ENCODE results near the gene ARID3C.

Gene ARID3C

DNA sequence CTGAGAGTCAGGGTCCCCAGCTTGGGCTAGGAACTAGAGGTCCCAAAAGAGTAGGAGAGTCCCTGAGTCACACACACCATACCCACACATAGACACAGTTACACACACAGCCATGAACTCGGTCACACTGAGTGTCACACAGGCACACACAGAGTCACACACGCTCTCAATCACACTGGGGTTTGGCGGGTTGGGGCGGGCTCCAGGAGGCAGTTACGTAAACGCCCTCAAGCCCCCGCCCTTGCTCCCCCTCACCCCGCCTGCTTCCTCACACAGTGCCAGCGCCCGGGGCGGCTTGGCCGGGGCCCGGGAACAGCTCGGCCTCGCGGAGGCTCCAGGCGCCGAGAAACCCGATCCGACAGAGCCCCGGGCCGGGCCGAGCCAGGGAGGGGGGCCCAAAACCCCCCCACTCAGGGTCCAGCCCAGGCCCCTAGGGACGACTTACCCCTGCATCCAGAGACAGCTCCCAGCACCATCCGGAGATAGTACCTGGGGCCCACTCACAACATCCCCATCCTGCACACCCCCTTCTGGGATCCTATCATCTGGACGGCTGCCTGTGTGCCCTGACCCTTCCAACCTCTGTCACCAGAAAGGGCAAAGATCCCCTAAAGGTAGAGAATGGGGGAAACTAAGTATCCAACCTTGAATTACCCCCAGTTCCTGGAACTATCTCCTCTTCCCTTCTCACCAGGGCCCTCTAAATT, 35.8 kb downstream of the ARID3C start:
- no peak for DNase-seq

DNA sequence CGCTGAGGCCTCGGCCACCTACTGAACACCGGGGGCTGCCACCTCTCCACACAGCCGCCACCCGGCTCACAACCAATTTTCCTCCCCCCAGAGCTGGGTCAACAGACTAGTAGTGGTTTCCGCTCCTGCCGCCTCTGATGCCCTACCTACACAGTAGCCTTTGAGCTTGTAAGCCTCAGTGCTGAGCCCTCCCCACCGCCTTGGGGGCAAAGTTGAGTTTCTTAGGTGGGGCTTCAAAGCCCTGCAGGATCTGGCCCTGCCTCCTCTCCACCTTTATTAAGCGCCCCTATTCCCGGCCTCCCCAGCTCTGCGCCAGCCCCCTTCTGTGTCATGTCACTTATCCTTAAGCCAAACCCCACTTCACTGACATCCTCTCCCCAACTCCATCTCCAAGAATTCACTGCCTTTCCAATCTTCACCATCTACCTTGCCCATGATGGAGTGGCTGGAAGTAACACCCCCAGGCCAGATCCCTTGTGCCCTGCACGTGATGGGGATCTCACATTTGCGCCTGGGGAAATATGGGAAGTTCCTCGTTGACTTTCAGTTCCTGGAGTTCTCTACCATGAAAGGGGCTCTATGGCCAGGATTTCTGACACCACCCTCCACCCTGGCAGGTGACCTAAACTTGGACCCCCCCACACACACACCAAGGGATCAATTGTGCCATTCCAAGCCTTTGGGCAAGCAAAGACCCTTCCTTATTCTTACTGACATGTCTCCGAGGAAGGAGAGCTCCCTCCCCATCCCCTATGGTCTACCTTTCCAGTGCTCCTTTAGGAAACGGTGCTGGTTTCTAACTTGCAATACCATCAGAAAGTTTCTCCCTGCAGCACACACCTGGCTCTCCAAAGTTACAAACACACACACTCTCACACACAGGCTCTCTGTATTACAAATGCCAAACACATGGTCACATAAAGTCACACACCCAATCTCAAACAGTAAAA, 36.7 kb downstream of the ARID3C start:
- no peak for DNase-seq

DNA sequence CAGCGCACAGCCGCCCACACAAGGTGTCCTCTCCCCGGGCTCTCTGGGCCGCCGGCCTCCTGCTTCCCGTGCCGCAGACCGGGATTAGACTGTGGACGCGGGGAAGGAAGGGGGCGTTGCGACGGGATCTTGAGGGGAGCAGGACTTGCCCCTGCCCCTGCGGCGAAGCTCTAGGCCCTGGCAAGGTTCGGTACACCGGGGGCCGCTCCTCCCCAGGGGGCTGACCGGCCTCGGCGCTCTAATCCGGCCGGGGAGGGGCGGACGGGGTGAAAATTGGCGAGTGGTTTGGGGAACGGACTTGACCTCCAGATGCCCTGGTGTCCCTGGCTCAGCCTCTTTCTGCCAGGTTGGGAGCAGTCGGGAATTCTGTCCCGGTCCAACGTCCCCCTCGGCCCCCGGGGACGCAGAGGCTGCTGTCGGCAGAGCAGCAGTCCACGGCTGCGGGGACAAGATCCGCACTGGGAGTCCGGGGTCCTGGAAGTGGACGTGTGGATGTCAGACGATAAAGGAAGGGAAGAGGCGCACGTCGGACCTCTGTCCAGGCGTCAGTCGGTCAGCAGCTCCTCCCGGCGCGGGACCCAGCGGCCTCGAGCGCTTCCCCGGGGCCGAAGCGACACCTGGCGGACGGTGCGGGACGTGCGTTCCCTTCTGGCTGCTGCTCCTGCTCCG, 37.5 kb downstream of the ARID3C start:
- peak; percentile 79 for DNase-seq

DNA sequence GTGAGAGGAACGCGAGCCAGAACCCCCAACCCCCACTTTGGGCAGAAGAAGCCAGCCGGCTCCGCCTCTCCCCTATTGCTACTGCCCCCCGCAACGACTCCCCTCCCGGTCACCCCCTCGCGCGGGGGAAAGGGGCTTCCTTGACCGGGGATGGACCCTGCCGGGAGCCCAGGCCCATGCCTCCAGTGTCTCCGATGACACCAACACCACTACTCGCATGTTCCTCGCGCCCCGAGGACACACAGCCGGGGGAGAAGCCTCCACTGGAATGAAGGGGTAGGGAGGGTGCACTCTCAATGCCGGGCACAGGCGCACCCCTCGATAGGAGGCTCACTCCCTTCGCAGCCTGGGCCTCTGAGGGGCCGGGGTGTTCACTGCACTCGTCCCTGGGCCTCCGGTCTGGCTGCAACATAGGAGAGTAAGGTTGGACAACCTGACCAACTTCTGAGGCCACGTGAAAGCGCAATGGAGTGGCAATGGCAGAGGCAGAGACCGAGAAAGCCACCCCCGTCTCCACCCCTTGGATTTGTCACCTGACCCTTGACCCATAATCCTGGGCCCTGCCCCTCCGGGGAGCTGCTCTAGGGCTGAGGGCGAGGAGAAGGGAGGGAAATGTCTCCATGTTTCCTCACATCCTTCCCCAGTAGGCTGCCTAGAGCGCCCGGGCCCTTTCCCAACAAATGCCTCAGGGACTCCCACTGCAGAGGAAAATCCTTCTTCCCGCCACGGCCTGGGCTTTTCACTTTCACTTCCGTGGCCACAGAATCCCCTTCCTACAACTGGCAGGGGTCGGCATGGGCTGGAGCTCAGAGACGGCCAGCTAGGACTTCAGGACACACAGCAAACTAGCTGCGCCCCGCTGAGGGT, 38.3 kb downstream of the ARID3C start:
- no peak for DNase-seq

DNA sequence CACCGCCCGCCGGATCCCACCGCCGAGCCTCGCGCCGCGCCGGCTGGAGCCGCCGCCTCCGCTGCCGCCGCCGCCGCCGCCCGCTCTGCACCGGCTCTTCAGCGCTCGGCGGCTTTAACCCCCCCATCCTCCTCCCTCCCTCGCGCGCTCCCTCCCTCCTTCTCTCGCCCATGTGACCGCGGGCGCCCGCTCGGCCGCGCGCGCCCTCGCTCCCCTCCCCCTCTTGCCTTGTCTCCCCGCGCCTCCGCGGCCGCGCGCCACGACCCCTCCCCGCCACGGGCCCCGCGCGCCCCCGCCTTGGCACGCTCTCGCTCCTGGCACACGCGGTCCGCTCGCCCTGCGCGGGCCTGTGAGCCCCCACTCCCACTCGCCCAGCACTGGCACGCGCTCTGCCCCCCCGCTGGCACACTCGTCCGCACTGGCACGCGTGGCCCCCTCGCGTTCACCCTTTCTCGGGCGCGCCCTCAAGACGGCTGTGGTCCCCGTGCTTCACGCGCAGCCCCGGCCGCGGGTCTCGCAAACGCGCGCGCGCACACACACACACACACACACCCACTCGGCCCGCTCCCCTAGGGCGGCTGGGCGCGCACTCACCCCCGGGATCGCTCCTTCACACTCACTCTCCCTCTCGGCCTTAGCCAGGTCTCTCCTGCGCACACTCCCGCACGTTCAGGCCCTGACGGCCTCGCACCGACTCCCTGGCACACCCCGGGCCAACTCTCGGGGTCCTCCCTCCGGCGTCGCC, 39.1 kb downstream of the ARID3C start, which contains the start of gene CNTFR:
Gene CNTFR (minus strand): TSS at position 89 of the 745 bp plus-strand sequence. CDS start 20,743 bp downstream, outside the sequence.
- DNase-seq, result no peak

DNA sequence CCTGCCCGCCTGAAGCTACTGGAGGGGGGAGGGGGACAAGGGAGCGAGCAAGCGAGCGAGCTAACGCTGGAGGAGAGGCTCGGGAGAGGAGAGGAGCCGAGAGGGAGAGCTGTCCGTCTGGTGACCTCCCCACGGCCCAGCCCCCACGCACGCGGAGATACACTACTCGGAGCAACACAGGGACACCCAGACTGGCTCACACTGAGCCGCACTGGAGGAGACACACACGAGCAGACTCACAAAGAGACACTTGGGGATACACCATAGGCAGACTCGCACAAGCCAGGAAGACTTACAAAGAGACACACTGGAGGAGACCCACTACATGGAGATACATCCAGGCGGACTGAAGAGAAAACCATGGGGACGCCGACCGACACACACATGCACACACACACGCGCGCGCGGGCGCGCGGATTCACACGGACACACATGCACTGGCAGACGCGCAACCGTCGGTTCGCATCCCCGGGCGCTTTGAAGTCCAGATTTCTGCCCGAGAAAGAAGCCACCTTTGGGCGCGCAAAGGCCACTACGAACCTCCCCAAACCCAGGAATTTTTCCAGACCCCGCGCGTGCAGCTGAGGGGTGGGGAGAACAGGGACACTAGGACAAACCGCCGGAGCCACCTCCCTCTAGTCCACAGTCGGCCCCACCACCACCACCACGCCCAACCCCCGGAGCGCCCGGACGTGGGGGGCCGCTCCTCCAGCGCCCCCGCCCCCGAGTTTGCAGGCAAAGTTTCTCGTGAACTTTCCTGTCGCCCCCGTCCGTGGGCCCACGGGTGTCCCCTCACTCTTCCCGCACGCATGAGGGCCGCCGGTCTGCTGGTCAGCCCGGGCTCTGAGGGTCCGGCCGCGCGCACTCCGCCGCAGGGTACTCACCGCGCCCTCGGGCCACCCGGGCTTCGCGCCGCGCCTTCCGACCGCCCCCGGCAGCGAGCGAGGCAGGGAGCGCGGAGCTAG, 39.9 kb downstream of the ARID3C start:
- no peak for DNase-seq

DNA sequence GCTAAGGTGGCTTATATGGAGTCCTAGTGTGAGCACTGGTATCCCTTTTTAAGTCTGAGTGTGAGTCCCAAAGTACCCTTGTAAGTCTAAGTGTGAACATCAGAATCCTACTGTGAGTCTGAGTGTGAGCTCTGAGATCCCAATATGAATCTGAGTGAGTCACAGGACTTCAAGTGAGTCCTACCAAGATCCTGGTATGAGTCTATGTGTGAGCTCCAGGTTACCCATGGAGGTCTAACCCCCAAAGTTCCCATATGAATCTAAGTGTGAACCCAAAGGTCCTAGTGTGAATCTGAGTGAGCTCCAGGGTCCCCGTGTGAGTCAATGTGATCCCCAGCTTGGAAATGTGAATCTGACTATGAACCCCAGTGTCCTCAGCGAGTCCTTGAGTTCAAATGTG, 41.6 kb downstream of the ARID3C start:
- DNase-seq, result peak; percentile 34

DNA sequence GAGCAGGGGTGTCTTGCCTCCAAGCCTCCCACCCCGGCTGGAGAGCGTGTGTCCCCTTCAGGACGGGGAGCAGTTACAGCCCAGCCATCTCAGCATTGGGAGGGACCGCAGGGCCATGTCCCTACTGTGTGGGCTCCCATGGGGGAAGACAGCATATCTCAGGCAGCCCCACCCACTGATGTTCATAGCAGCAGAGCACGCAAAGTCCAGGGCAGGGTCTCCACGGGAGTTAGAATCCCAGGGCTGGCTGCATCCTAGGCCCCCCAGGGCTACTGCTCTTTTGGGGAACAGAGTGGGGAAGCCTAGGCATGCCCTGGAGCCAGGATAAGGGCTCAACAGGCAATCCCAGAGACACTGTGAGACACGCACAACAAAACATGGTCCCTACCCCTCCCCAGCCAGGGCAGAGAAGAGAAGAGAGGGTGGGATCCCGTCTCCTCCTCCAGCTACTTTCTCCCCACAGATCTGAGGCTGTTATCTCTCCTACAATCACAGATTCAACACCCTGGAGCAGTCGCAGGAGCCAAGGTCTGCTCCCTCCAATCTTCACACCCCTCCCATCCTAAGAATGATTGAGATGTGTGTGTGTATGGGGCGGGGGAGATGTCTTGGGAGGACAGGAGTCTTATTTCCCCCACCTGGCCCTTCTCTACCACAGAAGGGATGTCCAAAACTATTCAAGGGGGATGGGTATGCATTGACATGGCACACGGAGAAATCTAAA, 42.8 kb downstream of the ARID3C start:
- no peak for DNase-seq

DNA sequence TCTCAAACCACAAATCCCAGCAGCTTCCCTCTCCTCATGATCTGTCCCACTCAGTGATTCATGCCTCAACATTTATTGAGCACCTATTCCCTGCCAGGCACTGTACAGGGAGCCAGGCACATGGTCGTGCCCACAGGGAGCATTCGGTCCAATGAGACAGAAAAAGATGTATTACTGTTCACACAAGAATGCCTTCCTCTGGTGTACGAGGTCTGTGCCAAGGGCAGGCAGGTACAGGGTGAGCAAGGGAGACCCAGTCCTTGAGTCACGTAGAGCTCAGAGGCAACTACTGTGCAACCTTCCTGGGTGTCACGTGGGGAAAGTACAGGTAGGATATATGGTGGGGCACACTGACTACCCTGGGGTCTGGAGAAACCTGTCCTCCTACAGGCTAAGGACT, 43.9 kb downstream of the ARID3C start:
- DNase-seq, result no peak

DNA sequence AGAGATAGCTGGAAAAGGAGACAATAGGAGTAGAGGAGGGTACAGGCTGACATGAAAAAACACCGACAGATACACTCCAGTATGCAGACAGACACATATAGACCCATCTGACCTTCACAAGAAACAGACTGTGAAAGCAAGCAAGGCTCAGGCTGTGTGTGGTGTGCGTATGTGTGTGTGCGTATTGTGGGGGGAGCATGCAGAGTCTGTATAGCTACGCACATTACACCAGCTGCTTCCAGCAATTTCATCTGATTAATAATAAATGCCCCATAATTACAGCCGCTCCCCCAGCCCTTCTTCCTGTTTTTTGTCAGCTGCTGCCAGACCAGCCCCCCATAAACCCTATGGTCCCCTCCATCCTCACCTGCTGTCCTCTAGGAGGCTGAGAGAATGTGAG, 46.1 kb downstream of the ARID3C start:
- DNase-seq, result no peak

DNA sequence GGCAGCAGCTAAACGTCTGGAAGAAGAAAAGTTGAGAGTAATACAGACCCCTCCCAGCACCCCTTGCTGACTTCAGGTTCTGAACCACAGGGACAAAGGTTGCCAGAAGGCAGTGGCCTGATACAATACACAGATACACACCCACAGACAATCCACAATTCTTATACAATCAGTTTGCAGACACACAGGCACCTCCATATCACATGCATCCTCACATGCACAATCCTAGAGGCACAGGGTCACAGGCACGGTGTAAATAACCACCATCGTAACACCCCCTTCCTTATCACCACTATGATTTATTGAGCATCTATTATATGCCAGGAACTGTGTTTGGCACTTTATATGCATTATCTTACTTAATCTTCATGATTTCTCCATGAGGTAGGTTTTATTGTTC, 47.5 kb downstream of the ARID3C start:
- no peak for DNase-seq

DNA sequence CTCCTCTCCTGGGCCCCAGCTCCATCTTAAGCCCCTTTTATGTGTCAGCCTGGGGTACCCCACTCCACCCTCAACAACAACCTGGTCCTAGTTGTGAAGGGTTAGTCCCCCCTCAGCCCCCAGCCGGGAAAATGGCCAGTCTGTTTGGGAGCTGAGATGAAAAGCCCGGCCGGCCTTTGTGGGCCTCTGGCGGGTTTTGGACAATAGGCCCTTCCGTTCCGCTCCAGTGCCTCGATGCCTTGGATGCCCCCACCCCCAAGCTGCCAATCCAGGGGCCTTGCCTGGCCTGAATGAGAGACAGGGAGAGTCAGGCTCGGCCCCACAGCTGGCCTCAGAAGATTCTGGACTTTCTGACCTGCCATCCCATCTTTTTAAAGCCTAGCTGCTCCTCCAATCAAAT, 48.5 kb downstream of the ARID3C start:
- DNase-seq, result no peak

DNA sequence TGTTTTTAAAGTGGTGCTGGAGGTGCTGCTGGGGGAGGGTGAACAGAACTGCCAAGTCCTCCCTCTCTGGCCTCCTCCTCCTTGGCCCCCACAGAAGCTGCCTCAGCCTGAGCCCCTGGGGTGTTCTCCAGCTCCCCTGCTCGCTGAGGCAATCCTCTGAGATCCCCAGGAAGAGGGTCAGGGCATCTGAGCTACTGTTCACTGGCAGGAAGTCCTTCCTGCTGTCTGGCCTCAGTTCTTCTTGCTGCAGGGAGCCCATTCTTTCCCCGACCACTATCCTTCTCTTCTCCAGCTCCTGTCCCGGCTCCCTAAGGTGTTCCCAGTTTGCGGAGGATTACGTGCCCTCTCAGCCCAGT, 49.1 kb downstream of the ARID3C start:
- no peak for DNase-seq

DNA sequence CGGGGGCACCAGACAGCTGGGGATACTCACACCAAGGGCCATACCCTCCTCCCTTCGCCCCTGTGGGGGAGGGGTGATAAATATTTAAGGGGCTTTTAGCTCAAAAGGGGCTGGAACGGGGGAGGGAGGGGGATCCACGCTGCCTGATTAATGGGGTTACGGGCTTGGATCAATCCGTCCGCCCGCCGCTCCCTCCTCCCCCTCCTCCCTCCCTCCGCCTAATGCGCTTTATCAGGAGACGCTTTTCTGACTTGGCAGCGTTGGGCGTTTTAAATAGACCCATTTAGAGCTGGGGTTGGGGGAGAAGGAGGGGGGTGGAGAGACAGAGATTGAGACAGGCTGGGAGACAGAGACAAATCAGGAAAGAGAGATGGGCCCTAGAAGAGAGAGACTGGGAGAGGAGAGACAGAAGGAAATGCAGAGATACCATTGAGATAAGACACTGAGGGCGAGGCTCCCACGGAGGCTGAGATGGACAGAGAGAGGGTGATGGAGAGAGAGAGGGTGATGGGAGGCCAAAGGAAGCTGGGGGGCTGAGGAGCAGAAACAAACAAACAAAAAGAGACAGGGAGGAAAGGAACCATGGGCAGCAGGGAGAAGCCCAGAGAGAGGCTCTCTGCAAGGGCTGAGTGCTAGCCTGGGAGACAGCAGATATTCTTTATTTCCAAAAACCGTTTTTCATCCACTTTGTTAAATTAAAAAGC, 49.6 kb downstream of the ARID3C start:
- DNase-seq, result no peak

DNA sequence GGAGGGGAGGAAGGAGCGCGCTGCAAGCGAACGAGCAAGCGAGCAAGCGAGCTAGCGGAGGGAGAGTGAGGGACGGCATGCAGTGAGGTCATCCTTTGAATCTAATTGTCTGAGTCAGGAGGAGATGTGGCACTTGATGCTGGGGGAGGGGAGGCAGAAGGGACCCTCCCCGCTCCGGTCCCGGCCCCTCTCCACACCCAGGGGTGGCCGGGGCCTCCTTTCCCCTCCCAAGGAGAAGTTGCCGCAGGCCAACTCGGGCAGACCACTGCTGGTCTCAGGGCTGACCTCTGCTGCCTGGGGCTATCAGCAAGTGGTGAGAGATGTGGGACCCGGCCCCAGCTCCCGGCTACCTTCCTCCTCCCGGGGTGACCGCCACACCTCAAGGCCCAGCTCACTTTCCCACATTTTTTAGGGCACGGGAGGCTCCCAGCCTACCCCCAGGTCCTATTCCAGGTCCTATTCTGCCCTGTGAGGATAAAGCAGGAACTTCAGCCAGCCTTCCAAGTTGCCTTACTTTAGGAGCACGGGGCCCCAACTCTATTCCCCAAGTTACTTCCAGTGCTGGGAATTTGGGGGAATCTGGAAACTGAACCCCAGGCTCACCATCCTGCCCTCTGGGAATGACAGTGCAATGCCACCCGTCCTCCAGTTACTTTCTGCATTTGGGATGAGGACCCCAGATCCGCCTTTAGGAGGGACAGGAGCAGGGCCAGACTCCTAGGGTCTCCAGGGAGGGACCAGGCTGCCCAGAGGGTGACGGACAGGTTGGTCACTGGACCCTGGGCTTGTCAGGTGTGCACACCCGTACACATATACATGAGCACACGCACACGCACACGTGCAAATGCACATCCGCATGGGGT, 50.4 kb downstream of the ARID3C start:
- DNase-seq, result no peak

DNA sequence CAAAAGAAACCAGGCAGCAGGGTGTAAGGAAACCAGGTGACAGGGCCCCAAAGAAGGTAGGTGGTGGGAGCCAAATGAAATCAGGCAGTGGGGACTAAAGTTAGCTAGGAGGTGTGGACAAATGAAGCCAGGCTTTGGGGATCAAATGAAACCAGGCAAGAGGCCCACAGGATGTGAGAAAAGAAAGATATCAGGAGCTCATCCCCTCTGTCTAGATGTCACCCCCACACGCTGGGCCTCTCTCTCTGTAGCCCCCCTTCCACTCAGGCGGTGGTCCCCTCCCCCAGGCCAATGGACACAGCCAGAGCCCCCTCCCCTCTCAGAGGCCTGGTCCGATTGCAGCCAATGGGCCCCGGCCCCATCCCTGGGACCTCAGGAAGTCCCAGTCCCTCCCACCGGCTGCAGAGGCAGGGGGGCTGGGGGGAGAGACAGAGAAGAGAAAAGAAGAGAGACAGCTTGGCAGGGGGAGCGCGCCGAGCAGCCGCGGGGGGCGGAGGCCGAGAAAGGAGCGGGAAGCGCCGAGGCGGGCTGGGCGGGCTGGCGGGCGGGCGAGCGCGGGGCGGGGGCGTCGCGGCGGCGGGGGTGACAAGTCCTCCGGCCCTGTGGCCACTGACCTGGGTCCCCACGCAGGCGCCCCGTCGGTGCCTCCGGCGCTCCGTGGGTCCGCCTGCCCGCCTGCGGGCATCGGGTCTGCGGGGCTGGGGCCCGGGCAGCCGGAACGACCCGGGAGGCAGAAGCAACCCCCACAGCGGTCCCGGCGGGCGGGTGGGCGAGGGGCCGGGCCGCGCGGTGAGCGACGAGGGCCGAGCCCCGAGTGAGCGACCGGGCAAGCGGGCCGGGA, 51.2 kb downstream of the ARID3C start:
- no peak for DNase-seq
